Karpas-422 (cell line): ENCODE measurements around the gene PCDHA4. TPM values are rescaled to one million over a fixed set of nuclear protein-coding genes. Genes with fewer than 3 reads are reported as not detected.
"Not testable (repeated sequence)": the region's sequence is repeated elsewhere in the genome, so short reads cannot be mapped to it uniquely, and the experiment has no call there.

Experiments
- DNase-seq: peaks from one replicate; pipeline ENCODE4 v3.0.0-alpha.2; 2015
- H2AFZ ChIP-seq: fragments of 200-600 bp; sonication (generic); 2 replicates; pipeline ENCODE4 v1.6.1; 2014; ENCODE audit warnings: antibody characterized with exemption, low read length, mixed read lengths
- H3K27ac ChIP-seq: fragments of 200-600 bp; sonication (generic); 2 replicates; pipeline ENCODE4 v1.5.1; 2014; ENCODE audit warnings: mild to moderate bottlenecking, low read length, moderate library complexity
- H3K27me3 ChIP-seq: fragments of 200-600 bp; sonication (generic); 2 replicates; pipeline ENCODE4 v1.6.1; 2014; ENCODE audit warnings: low read length, mixed read lengths
- H3K36me3 ChIP-seq: fragments of 200-600 bp; sonication (generic); 2 replicates; pipeline ENCODE4 v1.6.1; 2014; ENCODE audit warnings: low read length, mixed read lengths; ENCODE audit not compliant: insufficient read depth
- H3K4me1 ChIP-seq: fragments of 200-600 bp; sonication (generic); 2 replicates; pipeline ENCODE4 v1.6.1; 2014; ENCODE audit warnings: mild to moderate bottlenecking, low read length, mixed read lengths
- H3K4me2 ChIP-seq: fragments of 200-600 bp; sonication (generic); 2 replicates; pipeline ENCODE4 v1.6.1; 2014; ENCODE audit warnings: low read length, low read depth, mild to moderate bottlenecking; ENCODE audit not compliant: poor library complexity, severe bottlenecking
- H3K4me3 ChIP-seq: fragments of 200-600 bp; sonication (generic); 2 replicates; pipeline ENCODE4 v1.5.1; 2014; ENCODE audit warnings: mild to moderate bottlenecking, antibody characterized with exemption, low read length, mixed read lengths
- H3K79me2 ChIP-seq: fragments of 200-600 bp; sonication (generic); 2 replicates; pipeline ENCODE4 v1.6.1; 2014; ENCODE audit warnings: mild to moderate bottlenecking, low read length, mixed read lengths
- H3K9ac ChIP-seq: fragments of 200-600 bp; sonication (generic); 2 replicates; pipeline ENCODE4 v1.6.0; 2014; ENCODE audit warnings: low read length
- H3K9me2 ChIP-seq: fragments of 200-600 bp; sonication (generic), shearing (Covaris generic); replicated peaks from 2 replicates; pipeline ENCODE4 v1.6.0; 2014; ENCODE audit warnings: mild to moderate bottlenecking, low read length, moderate library complexity; ENCODE audit not compliant: insufficient read depth
- H3K9me3 ChIP-seq: fragments of 300-700, 200-600 bp; sonication (generic); 2 replicates; pipeline ENCODE4 v1.6.1; 2014; ENCODE audit warnings: low read length, mixed read lengths
- H4K20me1 ChIP-seq: fragments of 200-600 bp; sonication (generic); 2 replicates; pipeline ENCODE4 v1.6.1; 2014; ENCODE audit warnings: mild to moderate bottlenecking, antibody characterized with exemption, low read length, low read depth; ENCODE audit not compliant: insufficient read depth
- total RNA-seq: library from RNA; depleted of rRNA; stranded (reverse); fragments of >200 nt; shearing (Covaris generic); gene quantifications from 2 replicates; pipeline ENCODE4 v1.2.3, GENCODE V29; 2014; ENCODE audit warnings: low replicate concordance

The PCDHA4 gene
- total RNA-seq, 1 experiment from 2014 or later = not detected

DNA sequence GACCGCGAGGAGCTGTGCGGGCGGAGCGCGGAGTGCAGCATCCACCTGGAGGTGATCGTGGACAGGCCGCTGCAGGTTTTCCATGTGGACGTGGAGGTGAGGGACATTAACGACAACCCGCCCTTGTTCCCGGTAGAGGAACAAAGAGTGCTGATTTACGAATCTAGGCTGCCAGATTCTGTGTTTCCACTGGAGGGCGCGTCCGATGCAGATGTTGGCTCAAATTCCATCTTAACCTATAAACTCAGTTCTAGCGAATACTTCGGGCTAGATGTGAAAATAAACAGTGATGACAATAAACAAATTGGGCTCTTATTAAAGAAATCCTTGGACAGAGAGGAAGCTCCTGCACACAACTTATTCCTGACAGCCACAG is 21.5 kb downstream of the PCDHA4 start:
- Histone ChIP-seq H3K79me2 (no peaks in the 10 kb centered on the region), H3K4me1 (no peaks in the 10 kb centered on the region), H3K27me3 (no peaks in the 10 kb centered on the region; the same call in 1 of the 2 replicates), H3K4me2 (no peak overlapping the region), H2AFZ (no peak overlapping the region), H4K20me1 (no peaks in the 10 kb centered on the region), H3K27ac (no peak overlapping the region), H3K9ac (no peak overlapping the region), H3K36me3 (no peaks in the 10 kb centered on the region), H3K4me3 (no peak overlapping the region), H3K9me3 (no peaks in the 10 kb centered on the region), H3K9me2 (no peaks in the 10 kb centered on the region)
- no peak for DNase-seq

DNA sequence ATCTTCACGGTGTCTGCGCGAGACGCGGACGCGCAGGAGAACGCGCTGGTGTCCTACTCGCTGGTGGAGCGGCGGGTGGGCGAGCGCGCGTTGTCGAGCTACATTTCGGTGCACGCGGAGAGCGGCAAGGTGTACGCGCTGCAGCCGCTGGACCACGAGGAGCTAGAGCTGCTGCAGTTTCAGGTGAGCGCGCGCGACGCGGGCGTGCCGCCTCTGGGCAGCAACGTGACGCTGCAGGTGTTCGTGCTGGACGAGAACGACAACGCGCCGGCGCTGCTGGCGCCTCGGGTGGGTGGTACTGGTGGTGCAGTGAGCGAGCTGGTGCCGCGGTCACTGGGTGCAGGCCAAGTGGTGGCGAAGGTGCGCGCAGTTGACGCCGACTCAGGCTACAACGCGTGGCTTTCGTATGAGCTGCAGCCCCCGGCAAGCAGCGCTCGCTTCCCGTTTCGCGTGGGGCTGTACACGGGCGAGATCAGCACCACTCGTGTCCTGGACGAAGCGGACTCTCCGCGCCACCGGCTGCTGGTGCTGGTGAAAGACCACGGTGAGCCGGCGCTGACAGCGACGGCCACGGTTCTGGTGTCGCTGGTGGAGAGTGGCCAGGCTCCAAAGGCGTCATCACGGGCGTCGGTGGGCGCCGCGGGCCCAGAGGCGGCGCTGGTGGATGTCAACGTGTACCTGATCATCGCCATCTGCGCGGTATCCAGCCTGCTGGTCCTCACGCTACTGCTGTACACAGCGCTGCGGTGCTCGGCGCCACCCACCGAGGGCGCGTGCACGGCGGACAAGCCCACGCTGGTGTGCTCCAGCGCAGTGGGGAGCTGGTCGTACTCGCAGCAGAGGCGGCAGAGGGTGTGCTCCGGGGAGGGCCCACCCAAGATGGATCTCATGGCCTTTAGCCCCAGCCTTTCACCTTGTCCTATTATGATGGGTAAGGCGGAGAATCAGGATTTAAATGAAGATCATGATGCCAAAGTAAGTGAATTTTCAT is 22.9 kb downstream of the PCDHA4 start:
- not testable (repeated sequence) for DNase-seq, H2AFZ ChIP-seq, H3K9ac ChIP-seq, H4K20me1 ChIP-seq, H3K4me3 ChIP-seq, H3K27ac ChIP-seq, H3K9me2 ChIP-seq, H3K9me3 ChIP-seq, H3K79me2 ChIP-seq, H3K4me2 ChIP-seq, H3K36me3 ChIP-seq, H3K27me3 ChIP-seq, H3K4me1 ChIP-seq

DNA sequence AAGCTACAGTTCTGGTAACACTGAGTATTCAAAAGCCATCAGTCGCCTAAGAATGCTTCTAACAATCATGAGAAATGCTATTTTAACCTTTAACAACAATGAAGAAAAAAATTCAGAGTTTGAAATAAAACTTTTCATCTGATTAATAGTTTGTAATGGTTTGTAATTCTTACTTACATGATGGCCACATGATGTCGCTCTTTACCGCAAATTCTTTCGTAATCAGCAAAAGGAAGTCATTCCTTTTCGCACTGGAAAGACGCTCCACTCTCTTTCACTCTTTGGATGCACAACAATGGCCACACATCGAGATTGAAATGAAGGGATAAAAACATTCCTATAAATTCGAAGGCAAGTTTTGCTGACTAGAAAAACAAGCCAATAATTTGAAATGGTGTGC is 27.1 kb downstream of the PCDHA4 start, which contains the start of gene PCDHA7:
Gene PCDHA7 (plus strand): TSS at position 277 of the 400 bp plus-strand sequence. CDS start 115 bp downstream, at position 392.
- H3K79me2 ChIP-seq = no peaks in the 10 kb centered on the region
- no peak within 1 kb of the TSS for H3K9ac ChIP-seq
- H3K9me2 ChIP-seq = no peaks in the 10 kb centered on the region
- H3K27ac ChIP-seq = no peak within 1 kb of the TSS
- H3K9me3 ChIP-seq = no peaks in the 10 kb centered on the region
- H4K20me1 ChIP-seq = no peaks in the 10 kb centered on the region
- H3K36me3 ChIP-seq = no peaks in the 10 kb centered on the region
- DNase-seq = no peak
- no peak within 1 kb of the TSS for H2AFZ ChIP-seq
- H3K4me3 ChIP-seq = no peak within 1 kb of the TSS
- H3K4me1 ChIP-seq = no peaks in the 10 kb centered on the region
- no peaks in the 10 kb centered on the region; the same call in 1 of the 2 replicates for H3K27me3 ChIP-seq
- no peak within 1 kb of the TSS for H3K4me2 ChIP-seq

DNA sequence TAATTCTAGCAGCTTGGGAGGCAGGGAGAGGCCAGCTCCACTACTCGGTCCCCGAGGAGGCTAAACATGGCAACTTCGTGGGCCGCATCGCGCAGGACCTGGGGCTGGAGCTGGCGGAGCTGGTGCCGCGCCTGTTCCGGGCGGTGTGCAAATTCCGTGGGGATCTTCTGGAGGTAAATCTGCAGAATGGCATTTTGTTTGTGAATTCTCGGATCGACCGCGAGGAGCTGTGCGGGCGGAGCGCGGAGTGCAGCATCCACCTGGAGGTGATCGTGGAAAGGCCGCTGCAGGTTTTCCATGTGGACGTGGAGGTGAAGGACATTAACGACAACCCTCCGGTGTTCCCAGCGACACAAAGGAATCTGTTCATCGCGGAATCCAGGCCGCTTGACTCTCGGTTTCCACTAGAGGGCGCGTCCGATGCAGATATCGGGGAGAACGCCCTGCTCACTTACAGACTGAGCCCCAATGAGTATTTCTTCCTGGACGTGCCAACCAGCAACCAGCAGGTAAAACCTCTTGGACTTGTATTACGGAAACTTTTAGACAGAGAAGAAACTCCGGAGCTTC is 27.7 kb downstream of the PCDHA4 start:
- not testable (repeated sequence) for H3K27ac ChIP-seq, DNase-seq, H3K9ac ChIP-seq, H3K9me3 ChIP-seq, H3K4me1 ChIP-seq, H3K9me2 ChIP-seq, H2AFZ ChIP-seq, H3K36me3 ChIP-seq, H3K4me2 ChIP-seq, H4K20me1 ChIP-seq, H3K27me3 ChIP-seq, H3K79me2 ChIP-seq, H3K4me3 ChIP-seq

DNA sequence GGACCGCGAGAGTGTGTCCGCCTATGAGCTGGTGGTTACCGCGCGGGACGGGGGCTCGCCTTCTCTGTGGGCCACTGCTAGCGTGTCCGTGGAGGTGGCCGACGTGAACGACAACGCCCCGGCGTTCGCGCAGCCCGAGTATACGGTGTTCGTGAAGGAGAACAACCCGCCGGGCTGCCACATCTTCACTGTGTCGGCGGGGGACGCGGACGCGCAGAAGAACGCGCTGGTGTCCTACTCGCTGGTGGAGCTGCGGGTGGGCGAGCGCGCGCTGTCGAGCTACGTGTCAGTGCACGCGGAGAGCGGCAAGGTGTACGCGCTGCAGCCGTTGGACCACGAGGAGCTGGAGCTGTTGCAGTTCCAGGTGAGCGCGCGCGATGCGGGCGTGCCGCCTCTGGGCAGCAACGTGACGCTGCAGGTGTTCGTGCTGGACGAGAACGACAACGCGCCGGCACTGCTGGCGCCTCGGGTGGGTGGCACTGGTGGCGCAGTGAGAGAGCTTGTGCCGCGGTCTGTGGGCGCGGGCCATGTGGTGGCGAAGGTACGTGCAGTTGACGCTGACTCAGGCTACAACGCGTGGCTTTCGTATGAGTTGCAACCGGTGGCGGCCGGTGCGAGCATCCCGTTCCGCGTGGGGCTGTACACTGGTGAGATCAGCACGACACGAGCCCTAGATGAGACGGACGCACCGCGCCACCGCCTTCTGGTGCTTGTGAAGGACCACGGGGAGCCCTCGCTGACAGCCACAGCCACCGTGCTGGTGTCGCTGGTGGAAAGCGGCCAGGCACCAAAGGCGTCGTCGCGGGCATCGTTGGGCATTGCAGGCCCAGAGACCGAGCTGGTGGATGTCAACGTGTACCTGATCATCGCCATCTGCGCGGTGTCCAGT is 29.0 kb downstream of the PCDHA4 start:
- Histone ChIP-seq H3K9me3 (no peaks in the 10 kb centered on the region), H3K4me3 (no peak overlapping the region), H3K9me2 (no peaks in the 10 kb centered on the region), H3K4me1 (no peaks in the 10 kb centered on the region), H3K79me2 (no peaks in the 10 kb centered on the region), H3K9ac (no peak overlapping the region), H3K4me2 (no peak overlapping the region), H4K20me1 (no peaks in the 10 kb centered on the region), H3K27ac (no peak overlapping the region), H3K27me3 (no peaks in the 10 kb centered on the region; the same call in 1 of the 2 replicates), H2AFZ (no peak overlapping the region), H3K36me3 (no peaks in the 10 kb centered on the region)
- DNase-seq = no peak

DNA sequence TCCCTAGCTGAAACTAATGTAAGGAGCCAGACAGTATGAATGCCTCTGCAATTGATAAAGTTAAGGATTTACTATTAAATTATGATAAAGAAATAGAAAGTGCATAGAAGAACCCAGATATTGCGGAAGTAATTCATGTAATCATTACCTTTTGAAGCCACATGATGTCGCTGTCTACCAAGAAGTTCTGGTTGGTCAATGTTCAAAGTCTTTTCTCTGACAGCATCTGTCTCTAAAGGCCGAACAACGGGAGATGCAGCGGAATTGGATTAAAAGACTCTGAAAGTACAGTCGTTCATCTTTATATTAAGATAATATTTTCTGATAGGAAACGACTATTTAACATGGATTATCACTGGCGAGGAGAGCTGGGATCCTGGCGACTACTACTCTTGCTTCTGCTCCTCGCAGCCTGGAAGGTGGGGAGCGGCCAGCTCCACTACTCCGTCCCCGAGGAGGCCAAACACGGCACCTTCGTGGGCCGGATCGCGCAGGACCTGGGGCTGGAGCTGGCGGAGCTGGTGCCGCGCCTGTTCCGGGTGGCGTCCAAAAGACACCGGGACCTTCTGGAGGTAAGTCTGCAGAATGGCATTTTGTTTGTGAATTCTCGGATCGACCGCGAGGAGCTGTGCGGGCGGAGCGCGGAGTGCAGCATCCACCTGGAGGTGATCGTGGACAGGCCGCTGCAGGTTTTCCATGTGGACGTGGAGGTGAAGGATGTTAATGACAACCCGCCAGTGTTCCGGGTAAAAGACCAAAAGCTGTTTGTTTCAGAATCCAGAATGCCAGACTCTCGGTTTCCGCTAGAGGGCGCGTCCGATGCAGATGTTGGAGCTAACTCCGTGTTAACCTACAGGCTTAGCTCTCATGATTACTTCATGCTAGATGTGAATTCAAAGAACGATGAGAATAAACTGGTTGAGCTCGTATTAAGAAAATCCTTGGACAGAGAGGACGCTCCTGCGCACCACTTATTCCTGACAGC is 34.4 kb downstream of the PCDHA4 start, which contains the start of gene PCDHA8:
Gene PCDHA8 (plus strand): TSS at position 210 of the 985 bp plus-strand sequence. CDS start 135 bp downstream, at position 345.
- Histone ChIP-seq H3K36me3 (no peaks in the 10 kb centered on the region), H2AFZ (no peak within 1 kb of the TSS), H3K27me3 (no peaks in the 10 kb centered on the region), H3K4me3 (no peak within 1 kb of the TSS), H3K9ac (no peak within 1 kb of the TSS), H3K9me2 (no peaks in the 10 kb centered on the region), H3K79me2 (no peaks in the 10 kb centered on the region), H3K9me3 (no peaks in the 10 kb centered on the region), H3K4me1 (no peaks in the 10 kb centered on the region), H3K4me2 (peak within 1 kb of the TSS; percentile 28), H4K20me1 (no peaks in the 10 kb centered on the region), H3K27ac (no peak within 1 kb of the TSS)
- peak; percentile 75 for DNase-seq
